ENCODE measurements around the gene GDPD4. TPM values are rescaled to one million over a fixed set of nuclear protein-coding genes. Genes with fewer than 3 reads are reported as not detected.

The GDPD4 gene
- total RNA-seq, 2 experiments from 2014 or later, result not detected

- ATAC-seq, result no peak
- no peaks in the 10 kb centered on the region for H3K4me1 Mint-ChIP-seq
- no peak for DNase-seq
- peaks cover 1% of the 10 kb centered on the region for H3K36me3 Mint-ChIP-seq
- H3K27ac Mint-ChIP-seq, result no peak overlapping the region
- H3K27me3 Mint-ChIP-seq, result peaks cover 3% of the 10 kb centered on the region
- H3K9me3 Mint-ChIP-seq (ENCODE audit: low read depth), result peaks cover 3% of the 10 kb centered on the region
- no peak overlapping the region for H3K4me3 Mint-ChIP-seq
- CTCF ChIA-PET, result interaction anchor here (1.2 kb wide), 1 partner anchor 18 kb away, joined by 4 read pairs; no protein-coding TSS in a partner anchor
Measured at GRCh38 chr11:77250881-77251640, 50.4 kb downstream of the GDPD4 start.

GRCh38 chr11:77249427-77249826 lies 52.1 kb downstream of the GDPD4 start:
- peaks cover 1% of the 10 kb centered on the region for H3K36me3 Mint-ChIP-seq
- H3K27me3 Mint-ChIP-seq, result peaks cover 3% of the 10 kb centered on the region
- ATAC-seq (no peak), DNase-seq (no peak)
- no peak overlapping the region for H3K4me3 Mint-ChIP-seq
- H3K4me1 Mint-ChIP-seq, result peaks cover 3% of the 10 kb centered on the region
- peaks cover 3% of the 10 kb centered on the region for H3K9me3 Mint-ChIP-seq (ENCODE audit: low read depth)
- CTCF ChIA-PET, result interaction anchor here (0.7 kb wide), 1 partner anchor 162 kb away, joined by 3 read pairs; no protein-coding TSS in a partner anchor
- H3K27ac Mint-ChIP-seq, result no peak overlapping the region

- H3K4me1 Mint-ChIP-seq, result peaks cover 7% of the 10 kb centered on the region
- no peak for ATAC-seq
- CTCF ChIA-PET, result interaction anchor here (0.9 kb wide), 1 partner anchor 197 kb away, joined by 3 read pairs; no protein-coding TSS in a partner anchor
Measured at GRCh38 chr11:77244277-77245027, 57.0 kb downstream of the GDPD4 start.

GRCh38 chr11:77236901-77237300 lies 64.6 kb downstream of the GDPD4 start:
- CTCF ChIA-PET, result no interaction called here
- ATAC-seq (no peak), DNase-seq (no peak)
- H3K4me3 Mint-ChIP-seq, result no peak overlapping the region
- peaks cover 30% of the 10 kb centered on the region for H3K27me3 Mint-ChIP-seq
- H3K27ac Mint-ChIP-seq, result no peak overlapping the region
- no peaks in the 10 kb centered on the region for H3K9me3 Mint-ChIP-seq (ENCODE audit: low read depth)
- no peaks in the 10 kb centered on the region for H3K36me3 Mint-ChIP-seq
- no peaks in the 10 kb centered on the region for H3K4me1 Mint-ChIP-seq

More at GRCh38 chr11:77244277-77245027, 57.0 kb downstream of the GDPD4 start:
- Mint-ChIP-seq H3K9me3 (ENCODE audit: low read depth) (no peaks in the 10 kb centered on the region), H3K4me3 (no peak overlapping the region), H3K27me3 (peaks cover 7% of the 10 kb centered on the region), H3K36me3 (no peaks in the 10 kb centered on the region), H3K27ac (no peak overlapping the region)
- no peak for DNase-seq

GRCh38 chr11:77233011-77233410 lies 68.5 kb downstream of the GDPD4 start:
- CTCF ChIA-PET, result interaction anchor here (1.4 to 1.7 kb wide), 2 partner anchors 19 to 38 kb away, joined by 4 read pairs; no protein-coding TSS in a partner anchor
- Mint-ChIP-seq H3K27ac (no peak overlapping the region), H3K4me3 (no peak overlapping the region), H3K9me3 (ENCODE audit: low read depth) (no peaks in the 10 kb centered on the region), H3K27me3 (peaks cover 16% of the 10 kb centered on the region), H3K36me3 (no peaks in the 10 kb centered on the region), H3K4me1 (no peaks in the 10 kb centered on the region)
- no peak for DNase-seq
- ATAC-seq, result no peak

- H3K27ac Mint-ChIP-seq, result no peak overlapping the region
- H3K9me3 Mint-ChIP-seq (ENCODE audit: low read depth), result no peaks in the 10 kb centered on the region
- no peaks in the 10 kb centered on the region for H3K4me1 Mint-ChIP-seq
- ATAC-seq (no peak), DNase-seq (no peak)
- no peak overlapping the region for H3K4me3 Mint-ChIP-seq
- CTCF ChIA-PET, result interaction anchor here (1.4 to 1.7 kb wide), 2 partner anchors 19 to 37 kb away, joined by 4 read pairs; no protein-coding TSS in a partner anchor
- peaks cover 16% of the 10 kb centered on the region for H3K27me3 Mint-ChIP-seq
- no peaks in the 10 kb centered on the region for H3K36me3 Mint-ChIP-seq
Measured at GRCh38 chr11:77232242-77232641, 69.2 kb downstream of the GDPD4 start.

GRCh38 chr11:77231800-77232199 lies 69.7 kb downstream of the GDPD4 start:
- DNase-seq (no peak), ATAC-seq (no peak)
- Mint-ChIP-seq H3K27ac (no peak overlapping the region), H3K4me1 (no peaks in the 10 kb centered on the region), H3K9me3 (ENCODE audit: low read depth) (no peaks in the 10 kb centered on the region), H3K36me3 (no peaks in the 10 kb centered on the region), H3K4me3 (no peak overlapping the region), H3K27me3 (peaks cover 15% of the 10 kb centered on the region)
- CTCF ChIA-PET, result interaction anchor here (1.7 kb wide), 1 partner anchor 20 kb away, joined by 4 read pairs; no protein-coding TSS in a partner anchor

- Mint-ChIP-seq H3K9me3 (ENCODE audit: low read depth) (no peaks in the 10 kb centered on the region), H3K4me3 (no peak overlapping the region), H3K27me3 (peaks cover 15% of the 10 kb centered on the region), H3K36me3 (no peaks in the 10 kb centered on the region), H3K27ac (no peak overlapping the region), H3K4me1 (no peaks in the 10 kb centered on the region)
- CTCF ChIA-PET, result no interaction called here
- ATAC-seq, result no peak
- no peak for DNase-seq
Measured at GRCh38 chr11:77230878-77231605, 70.4 kb downstream of the GDPD4 start.

GRCh38 chr11:77223797-77224196 lies 77.7 kb downstream of the GDPD4 start:
- no peaks in the 10 kb centered on the region for H3K4me1 Mint-ChIP-seq
- H3K9me3 Mint-ChIP-seq (ENCODE audit: low read depth), result no peaks in the 10 kb centered on the region
- no peak for ATAC-seq
- H3K4me3 Mint-ChIP-seq, result no peak overlapping the region
- DNase-seq, result no peak
- CTCF ChIA-PET, result no interaction called here
- no peak overlapping the region for H3K27ac Mint-ChIP-seq
- H3K27me3 Mint-ChIP-seq, result peaks cover 48% of the 10 kb centered on the region
- no peaks in the 10 kb centered on the region for H3K36me3 Mint-ChIP-seq

GRCh38 chr11:77217156-77217555 lies 84.3 kb downstream of the GDPD4 start:
- Mint-ChIP-seq H3K4me3 (no peak overlapping the region), H3K36me3 (no peaks in the 10 kb centered on the region), H3K27ac (no peak overlapping the region), H3K4me1 (no peaks in the 10 kb centered on the region), H3K27me3 (peaks cover 26% of the 10 kb centered on the region), H3K9me3 (ENCODE audit: low read depth) (no peaks in the 10 kb centered on the region)
- CTCF ChIA-PET, result no interaction called here
- ATAC-seq (no peak), DNase-seq (no peak)

- CTCF ChIA-PET, result interaction anchor here (0.7 kb wide), 1 partner anchor 333 kb away, joined by 3 read pairs; no protein-coding TSS in a partner anchor
- DNase-seq, result no peak
- Mint-ChIP-seq H3K27ac (no peak overlapping the region), H3K4me1 (no peaks in the 10 kb centered on the region), H3K4me3 (no peak overlapping the region), H3K36me3 (no peaks in the 10 kb centered on the region), H3K9me3 (ENCODE audit: low read depth) (no peaks in the 10 kb centered on the region), H3K27me3 (peaks cover 10% of the 10 kb centered on the region)
- ATAC-seq, result no peak
Measured at GRCh38 chr11:77215106-77215505, 86.4 kb downstream of the GDPD4 start.

- Mint-ChIP-seq H3K4me3 (no peak overlapping the region), H3K9me3 (ENCODE audit: low read depth) (no peaks in the 10 kb centered on the region), H3K27me3 (peaks cover 5% of the 10 kb centered on the region), H3K27ac (no peak overlapping the region), H3K4me1 (no peaks in the 10 kb centered on the region), H3K36me3 (no peaks in the 10 kb centered on the region)
- no peak for DNase-seq
- CTCF ChIA-PET, result interaction anchor here (0.7 to 1.0 kb wide), 2 partner anchors 87 to 333 kb away, joined by 3 read pairs; no protein-coding TSS in a partner anchor
- ATAC-seq, result no peak
Measured at GRCh38 chr11:77214557-77214956, 86.9 kb downstream of the GDPD4 start.
